ENCODE data around the gene ADRA2C. TPM values are rescaled to one million over a fixed set of nuclear protein-coding genes. Genes with fewer than 3 reads are reported as not detected.
A peak's percentile ranks its signal among the peaks of the same experiment; 100 is the strongest.

Gene ADRA2C
- total and polyA plus RNA-seq, 11 donors: 3.4 to 7.7 (median 5.0) TPM

DNA sequence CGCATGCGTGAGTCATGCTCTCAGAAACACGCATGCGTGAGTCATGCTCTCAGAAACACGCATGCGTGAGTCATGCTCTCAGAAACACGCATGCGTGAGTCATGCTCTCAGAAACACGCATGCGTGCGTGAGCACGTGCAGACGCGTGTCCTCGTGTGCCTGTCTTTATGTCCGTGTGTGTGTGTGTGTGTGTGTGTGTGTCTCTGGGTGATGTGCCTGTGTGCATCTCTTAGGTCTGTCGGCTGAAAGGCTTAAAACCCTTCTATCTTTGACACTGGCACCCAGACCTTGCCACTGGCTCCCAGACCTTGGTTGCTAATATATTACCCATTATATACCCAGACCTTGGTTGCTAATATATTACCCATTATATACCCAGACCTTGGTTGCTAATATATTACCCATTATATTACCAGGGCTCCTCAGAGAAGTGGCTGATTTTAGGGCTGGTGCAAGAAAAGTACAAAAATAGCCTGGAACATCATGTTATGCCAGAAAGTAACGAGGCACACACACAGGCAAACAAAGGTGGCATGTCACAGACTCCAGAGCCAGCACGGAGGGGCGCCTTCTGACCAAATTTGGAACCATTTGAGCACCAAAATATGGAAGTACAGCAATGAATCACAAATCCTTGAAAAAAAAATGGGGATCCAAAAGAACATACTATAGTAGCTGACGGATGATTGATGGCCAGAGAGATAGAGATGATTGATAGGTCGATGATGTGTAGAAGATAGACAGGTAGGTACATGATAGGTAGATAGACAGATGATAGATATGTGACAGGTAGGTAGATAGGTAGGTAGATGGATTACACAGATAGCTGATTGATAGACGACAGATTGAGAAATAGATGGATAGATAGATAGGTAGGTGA, 19.2 kb upstream of the ADRA2C start:
- peaks cover 0 to 11% (median 0%) of the 10 kb centered on the region in 12 donors for H3K9me3 ChIP-seq
- H3K4me3 ChIP-seq: no peak overlapping the region
- no peak for DNase-seq
- intact Hi-C loops (cut with DNase I): loop anchor here in 3 of 10 donors (5.0 to 10.0 kb wide), 3 partner anchors 128 to 135 kb away; no protein-coding TSS in a partner anchor
- H3K27ac ChIP-seq: no peak overlapping the region
- H3K4me1 ChIP-seq: peaks cover 0 to 4% (median 0%) of the 10 kb centered on the region in 12 donors
- TF ChIP-seq POLR2A (IDR thresholded peaks at IDR 0.05): no peak
- TF ChIP-seq, protein P1, sequence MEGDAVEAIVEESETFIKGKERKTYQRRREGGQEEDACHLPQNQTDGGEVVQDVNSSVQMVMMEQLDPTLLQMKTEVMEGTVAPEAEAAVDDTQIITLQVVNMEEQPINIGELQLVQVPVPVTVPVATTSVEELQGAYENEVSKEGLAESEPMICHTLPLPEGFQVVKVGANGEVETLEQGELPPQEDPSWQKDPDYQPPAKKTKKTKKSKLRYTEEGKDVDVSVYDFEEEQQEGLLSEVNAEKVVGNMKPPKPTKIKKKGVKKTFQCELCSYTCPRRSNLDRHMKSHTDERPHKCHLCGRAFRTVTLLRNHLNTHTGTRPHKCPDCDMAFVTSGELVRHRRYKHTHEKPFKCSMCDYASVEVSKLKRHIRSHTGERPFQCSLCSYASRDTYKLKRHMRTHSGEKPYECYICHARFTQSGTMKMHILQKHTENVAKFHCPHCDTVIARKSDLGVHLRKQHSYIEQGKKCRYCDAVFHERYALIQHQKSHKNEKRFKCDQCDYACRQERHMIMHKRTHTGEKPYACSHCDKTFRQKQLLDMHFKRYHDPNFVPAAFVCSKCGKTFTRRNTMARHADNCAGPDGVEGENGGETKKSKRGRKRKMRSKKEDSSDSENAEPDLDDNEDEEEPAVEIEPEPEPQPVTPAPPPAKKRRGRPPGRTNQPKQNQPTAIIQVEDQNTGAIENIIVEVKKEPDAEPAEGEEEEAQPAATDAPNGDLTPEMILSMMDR (IDR thresholded peaks at IDR 0.05): no peak
- WGBS, 4 donors: 72 to 81% (median 79%) methylated on average over 16 to 21 of the region's 23 CpGs
- H3K36me3 ChIP-seq: no peaks in the 10 kb centered on the region
- H3K27me3 ChIP-seq: peaks cover 12 to 60% (median 39%) of the 10 kb centered on the region in 9 donors
- peak in 3 of 4 donors; percentile 44 to 50 (median 45) for ATAC-seq

DNA sequence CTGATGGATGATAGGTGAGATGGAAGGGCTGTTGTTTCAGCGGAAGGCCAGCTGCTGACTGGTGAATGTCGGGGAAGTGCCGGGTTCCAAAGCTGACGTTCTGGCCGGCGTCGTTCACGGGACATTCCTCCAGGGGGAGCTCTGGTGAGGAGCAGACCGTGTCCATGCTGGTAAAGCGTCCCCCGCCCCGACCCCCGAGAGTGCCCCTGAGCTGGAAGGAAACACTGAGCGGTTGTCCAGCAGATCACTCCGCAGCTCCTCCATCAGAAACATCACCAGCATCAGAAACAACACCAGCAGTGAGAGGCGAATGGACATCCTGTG, 18.6 kb upstream of the ADRA2C start:
- Histone ChIP-seq H3K4me1 (peaks cover 0 to 4% (median 0%) of the 10 kb centered on the region in 12 donors), H3K4me3 (no peak overlapping the region), H3K27me3 (peaks cover 11 to 56% (median 37%) of the 10 kb centered on the region in 9 donors), H3K36me3 (no peaks in the 10 kb centered on the region), H3K27ac (no peak overlapping the region), H3K9me3 (peaks cover 0 to 5% (median 0%) of the 10 kb centered on the region in 12 donors)
- no peak for DNase-seq
- intact Hi-C loops (cut with DNase I): loop anchor here in 3 of 10 donors (5.0 to 10.0 kb wide), 3 partner anchors 127 to 135 kb away; no protein-coding TSS in a partner anchor
- 4 to 11% (median 9%) methylated on average over 14 to 16 of the region's 16 CpGs for WGBS, 4 donors
- no peak for TF ChIP-seq POLR2A (IDR thresholded peaks at IDR 0.05)
- TF ChIP-seq, protein P1 (IDR thresholded peaks at IDR 0.05): peak in 11 of 12 donors; percentile 12 to 54 (median 32)
- peak in 1 of 4 donors; percentile 28 for ATAC-seq

DNA sequence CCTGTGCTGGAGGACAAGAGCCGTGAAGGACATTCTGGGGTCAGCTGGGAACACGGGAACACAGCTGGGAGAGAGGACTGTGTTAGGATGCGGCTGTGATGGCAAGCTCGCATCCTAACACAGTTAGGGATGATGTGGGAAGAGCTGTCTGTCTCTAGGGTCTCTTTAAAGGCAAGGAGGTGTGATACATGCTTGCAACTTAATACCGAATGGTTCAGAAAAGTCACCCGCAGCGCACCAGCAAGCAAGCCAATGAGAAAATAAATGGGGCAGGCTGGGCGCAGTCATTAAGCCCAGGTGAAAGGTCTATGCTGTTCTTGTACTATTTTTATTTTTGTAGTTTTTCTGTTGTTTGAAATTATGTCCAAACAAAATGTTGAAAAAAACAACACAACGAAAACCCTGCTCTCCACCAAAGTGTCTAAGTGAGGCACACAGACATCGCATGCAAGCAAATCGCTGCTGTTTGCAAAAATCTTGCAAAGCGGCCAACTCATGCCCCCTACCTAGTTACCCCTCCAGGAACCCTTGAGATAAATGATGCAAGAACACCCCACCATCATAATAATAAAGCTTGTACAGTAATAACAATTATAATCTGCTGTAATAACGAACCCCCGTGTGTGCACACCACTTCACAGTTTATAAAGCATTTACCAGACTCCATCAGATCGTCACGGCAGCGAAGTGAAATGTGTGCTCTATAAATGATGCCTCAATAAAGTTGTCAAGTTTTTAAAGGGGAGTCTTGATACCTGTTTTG, 17.9 kb upstream of the ADRA2C start:
- Histone ChIP-seq H3K4me3 (no peak overlapping the region), H3K27ac (no peak overlapping the region), H3K4me1 (peaks cover 0 to 6% (median 0%) of the 10 kb centered on the region in 12 donors), H3K9me3 (no peaks in the 10 kb centered on the region), H3K36me3 (no peaks in the 10 kb centered on the region), H3K27me3 (peaks cover 5 to 51% (median 29%) of the 10 kb centered on the region in 9 donors)
- ATAC-seq (no peak), DNase-seq (no peak)
- intact Hi-C loops (cut with DNase I): loop anchor here in 3 of 10 donors (5.0 to 10.0 kb wide), 3 partner anchors 126 to 134 kb away; no protein-coding TSS in a partner anchor
- TF ChIP-seq POLR2A (IDR thresholded peaks at IDR 0.05): no peak
- TF ChIP-seq, protein P1 (IDR thresholded peaks at IDR 0.05): no peak
- WGBS, 4 donors: 64 to 71% (median 69%) methylated on average over 17 of the region's 17 CpGs
